ENCODE data around the gene ANO6. TPM values are rescaled to one million over a fixed set of nuclear protein-coding genes. Genes with fewer than 3 reads are reported as not detected.

Gene ANO6
- total and polyA plus RNA-seq, 4 donors = 18.6 to 52.3 (median 29.1) TPM

GRCh38 chr12:45334396-45334795 is 118.5 kb downstream of the ANO6 start:
- Histone ChIP-seq H3K36me3 (ENCODE audit: control insufficient read depth in 4 of 4, insufficient read depth in 3 of 4, low read depth in 1 of 4, low read length in 3 of 4) (peaks cover 0 to 6% (median 1%) of the 10 kb centered on the region in 4 donors), H3K9me3 (ENCODE audit: control insufficient read depth in 4 of 4, low read length in 3 of 4) (no peaks in the 10 kb centered on the region), H3K27ac (ENCODE audit: low read depth in 1 of 2, low read length in 2 of 2) (no peak overlapping the region), H3K9ac (ENCODE audit: low read depth in 1 of 2, low read length in 2 of 2) (no peak overlapping the region), H3K27me3 (ENCODE audit: control insufficient read depth in 4 of 4, insufficient read depth in 4 of 4, low read length in 3 of 4) (no peaks in the 10 kb centered on the region), H3K4me1 (ENCODE audit: control insufficient read depth in 4 of 4, insufficient read depth in 4 of 4, low read length in 3 of 4) (peaks cover 0 to 4% (median under 1%) of the 10 kb centered on the region in 4 donors), H3K4me3 (ENCODE audit: low read depth in 1 of 3, low read length in 3 of 3) (no peak overlapping the region)
- no peak for DNase-seq (ENCODE audit: low spot score)
- no peak for TF ChIP-seq FOXA1 (IDR thresholded peaks at IDR 0.05)
- WGBS = 98% methylated on average over 1 of the region's 1 CpG

DNA sequence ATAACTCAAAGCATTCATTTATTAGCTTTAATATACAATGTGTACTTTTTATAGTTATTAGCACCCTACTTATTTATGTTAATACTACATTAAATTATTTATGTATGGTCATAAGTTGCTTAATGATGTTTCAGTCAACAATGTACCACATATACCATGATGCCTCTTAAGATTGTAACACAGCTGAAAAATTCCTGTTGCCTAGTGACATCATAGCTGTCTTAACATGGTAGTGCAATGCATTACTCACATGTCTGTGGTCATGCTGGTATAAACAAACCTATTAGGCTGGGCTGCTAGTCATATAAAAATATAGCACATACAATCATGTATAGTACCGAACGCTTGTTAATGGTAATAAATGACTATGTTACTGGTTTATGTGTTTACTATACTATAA is 120.4 kb downstream of the ANO6 start:
- Histone ChIP-seq H3K27ac (ENCODE audit: low read depth in 1 of 2, low read length in 2 of 2) (no peak overlapping the region), H3K4me3 (ENCODE audit: low read depth in 1 of 3, low read length in 3 of 3) (no peak overlapping the region), H3K9me3 (ENCODE audit: control insufficient read depth in 4 of 4, low read length in 3 of 4) (no peaks in the 10 kb centered on the region), H3K27me3 (ENCODE audit: control insufficient read depth in 4 of 4, insufficient read depth in 4 of 4, low read length in 3 of 4) (no peaks in the 10 kb centered on the region), H3K4me1 (ENCODE audit: control insufficient read depth in 4 of 4, insufficient read depth in 4 of 4, low read length in 3 of 4) (no peaks in the 10 kb centered on the region), H3K9ac (ENCODE audit: low read depth in 1 of 2, low read length in 2 of 2) (no peak overlapping the region), H3K36me3 (ENCODE audit: control insufficient read depth in 4 of 4, insufficient read depth in 3 of 4, low read depth in 1 of 4, low read length in 3 of 4) (peaks cover 0 to 6% (median 1%) of the 10 kb centered on the region in 4 donors)
- DNase-seq (ENCODE audit: low spot score) = no peak
- TF ChIP-seq, protein P1, sequence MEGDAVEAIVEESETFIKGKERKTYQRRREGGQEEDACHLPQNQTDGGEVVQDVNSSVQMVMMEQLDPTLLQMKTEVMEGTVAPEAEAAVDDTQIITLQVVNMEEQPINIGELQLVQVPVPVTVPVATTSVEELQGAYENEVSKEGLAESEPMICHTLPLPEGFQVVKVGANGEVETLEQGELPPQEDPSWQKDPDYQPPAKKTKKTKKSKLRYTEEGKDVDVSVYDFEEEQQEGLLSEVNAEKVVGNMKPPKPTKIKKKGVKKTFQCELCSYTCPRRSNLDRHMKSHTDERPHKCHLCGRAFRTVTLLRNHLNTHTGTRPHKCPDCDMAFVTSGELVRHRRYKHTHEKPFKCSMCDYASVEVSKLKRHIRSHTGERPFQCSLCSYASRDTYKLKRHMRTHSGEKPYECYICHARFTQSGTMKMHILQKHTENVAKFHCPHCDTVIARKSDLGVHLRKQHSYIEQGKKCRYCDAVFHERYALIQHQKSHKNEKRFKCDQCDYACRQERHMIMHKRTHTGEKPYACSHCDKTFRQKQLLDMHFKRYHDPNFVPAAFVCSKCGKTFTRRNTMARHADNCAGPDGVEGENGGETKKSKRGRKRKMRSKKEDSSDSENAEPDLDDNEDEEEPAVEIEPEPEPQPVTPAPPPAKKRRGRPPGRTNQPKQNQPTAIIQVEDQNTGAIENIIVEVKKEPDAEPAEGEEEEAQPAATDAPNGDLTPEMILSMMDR (IDR thresholded peaks at IDR 0.05; ENCODE audit: low read depth, low read length, missing input control) = no peak
- TF ChIP-seq EGR1 (IDR thresholded peaks at IDR 0.05; ENCODE audit: low read depth in 2 of 2) (no peak), ATF3 (IDR thresholded peaks at IDR 0.05) (no peak), TAF1 (conservative IDR thresholded peaks at IDR 0.05) (no peak), RAD21 (IDR thresholded peaks at IDR 0.05) (no peak), NR2F2 (IDR thresholded peaks at IDR 0.05) (no peak), RXRA (IDR thresholded peaks at IDR 0.05) (no peak), YY1 (IDR thresholded peaks at IDR 0.05) (no peak), GABPA (IDR thresholded peaks at IDR 0.05 in 1 of 2, conservative IDR thresholded peaks at IDR 0.05 in 1 of 2) (no peak), FOXA1 (IDR thresholded peaks at IDR 0.05) (no peak), ZBTB33 (IDR thresholded peaks at IDR 0.05) (no peak), HNF4G (IDR thresholded peaks at IDR 0.05) (no peak), SP1 (IDR thresholded peaks at IDR 0.05) (no peak), JUND (IDR thresholded peaks at IDR 0.05) (no peak), FOXA2 (IDR thresholded peaks at IDR 0.05) (no peak), REST (IDR thresholded peaks at IDR 0.05) (no peak)
- TF ChIP-seq, protein P2, sequence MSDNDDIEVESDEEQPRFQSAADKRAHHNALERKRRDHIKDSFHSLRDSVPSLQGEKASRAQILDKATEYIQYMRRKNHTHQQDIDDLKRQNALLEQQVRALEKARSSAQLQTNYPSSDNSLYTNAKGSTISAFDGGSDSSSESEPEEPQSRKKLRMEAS (IDR thresholded peaks at IDR 0.05) = no peak
- 98% methylated on average over 2 of the region's 2 CpGs for WGBS

Data from liver (tissue), 9 donors.